ENCODE results near the gene UQCRC1.

The UQCRC1 gene

DNA sequence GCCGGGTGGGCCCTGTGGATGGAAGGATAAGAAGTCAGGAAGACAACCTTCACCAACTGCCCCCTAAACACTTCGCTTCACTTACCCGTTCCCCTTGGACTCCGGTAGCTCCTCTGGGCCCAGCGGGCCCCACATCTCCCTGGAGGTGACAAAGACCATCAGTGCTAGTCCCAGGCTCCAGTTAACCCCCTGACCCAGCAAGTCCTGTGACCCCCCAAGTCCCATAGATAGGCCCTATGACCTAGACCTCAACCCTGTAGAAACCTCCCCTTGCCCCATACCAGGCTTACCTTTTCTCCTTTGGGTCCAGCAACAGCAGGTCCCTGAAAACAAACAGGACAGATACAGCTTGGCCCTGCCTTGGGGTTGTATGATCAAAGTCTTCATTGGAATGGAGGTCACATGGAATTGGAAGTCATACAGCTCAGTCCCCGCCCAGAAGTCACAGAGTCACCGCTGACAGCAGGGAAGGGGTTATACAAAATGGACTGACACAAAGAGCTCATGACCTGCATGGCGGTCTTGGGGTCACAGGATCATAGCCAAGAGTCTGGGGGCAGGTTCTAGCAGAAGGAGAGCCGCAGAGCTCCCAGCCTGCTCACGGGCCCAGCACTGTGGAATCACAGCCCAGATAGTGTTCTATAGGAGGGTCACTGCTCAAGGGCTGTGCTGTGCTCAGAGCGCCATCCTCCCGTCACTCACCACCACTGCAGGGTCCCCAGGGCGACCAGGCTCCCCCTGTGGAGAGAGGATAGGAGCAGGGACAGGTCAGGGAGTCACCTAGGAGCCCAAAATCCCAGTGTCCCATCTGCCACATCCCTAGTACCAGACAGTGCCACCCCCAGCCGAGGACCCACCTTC, 27.6 kb downstream of the UQCRC1 start:
- Mint-ChIP-seq H3K4me1 (no peaks in the 10 kb centered on the region), H3K36me3 (ENCODE audit: low read depth) (no peaks in the 10 kb centered on the region), H3K27me3 (no peaks in the 10 kb centered on the region), H3K9me3 (no peaks in the 10 kb centered on the region), H3K27ac (no peak overlapping the region), H3K4me3 (no peak overlapping the region)
- DNase-seq (no peak), ATAC-seq (no peak)

GRCh38 chr3:48576647-48577046, 32.8 kb downstream of the UQCRC1 start:
- Mint-ChIP-seq H3K27ac (no peak overlapping the region), H3K9me3 (no peaks in the 10 kb centered on the region), H3K4me1 (no peaks in the 10 kb centered on the region), H3K36me3 (ENCODE audit: low read depth) (no peaks in the 10 kb centered on the region), H3K27me3 (no peaks in the 10 kb centered on the region), H3K4me3 (no peak overlapping the region)
- DNase-seq (no peak), ATAC-seq (no peak)

- Mint-ChIP-seq H3K27ac (no peak overlapping the region), H3K4me1 (no peaks in the 10 kb centered on the region), H3K4me3 (no peak overlapping the region), H3K9me3 (no peaks in the 10 kb centered on the region), H3K27me3 (no peaks in the 10 kb centered on the region), H3K36me3 (ENCODE audit: low read depth) (no peaks in the 10 kb centered on the region)
- no peak for DNase-seq
- ATAC-seq: no peak
Measured at GRCh38 chr3:48575366-48575765, 34.1 kb downstream of the UQCRC1 start.

DNA sequence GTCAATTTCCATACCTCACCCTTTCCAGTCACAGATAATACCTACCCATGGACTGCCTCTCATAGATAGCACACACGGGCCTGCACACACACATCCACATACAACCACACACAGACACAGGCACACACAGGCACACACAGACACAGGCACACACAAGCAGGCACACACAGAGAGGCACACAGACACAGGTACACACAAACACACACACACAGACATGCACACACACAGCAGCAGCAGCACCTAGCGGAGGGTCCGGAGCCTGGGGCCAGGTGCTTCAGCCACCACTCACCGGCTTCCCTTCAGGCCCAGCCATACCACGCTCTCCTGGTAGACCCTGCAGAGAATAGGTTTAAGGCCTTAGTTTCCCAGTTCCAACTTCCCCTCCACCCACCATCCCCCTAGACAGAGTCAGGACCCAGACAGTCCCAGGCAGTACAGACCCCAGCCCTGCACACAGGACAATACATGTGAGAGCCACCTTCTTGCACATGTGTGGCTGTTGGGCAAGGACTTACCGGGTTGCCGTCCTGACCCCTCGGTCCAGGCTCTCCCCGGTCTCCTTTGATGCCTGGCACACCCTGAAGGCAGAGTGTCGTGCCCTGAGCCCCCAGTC, 35.4 kb downstream of the UQCRC1 start:
- peak overlapping the region; percentile 1 for H3K27ac Mint-ChIP-seq
- no peak for ATAC-seq
- no peaks in the 10 kb centered on the region for H3K36me3 Mint-ChIP-seq (ENCODE audit: low read depth)
- no peak overlapping the region for H3K4me3 Mint-ChIP-seq
- H3K4me1 Mint-ChIP-seq: no peaks in the 10 kb centered on the region
- no peaks in the 10 kb centered on the region for H3K27me3 Mint-ChIP-seq
- H3K9me3 Mint-ChIP-seq: no peaks in the 10 kb centered on the region
- DNase-seq: no peak

- Mint-ChIP-seq H3K4me1 (no peaks in the 10 kb centered on the region), H3K4me3 (no peak overlapping the region), H3K27ac (no peak overlapping the region), H3K9me3 (no peaks in the 10 kb centered on the region), H3K27me3 (no peaks in the 10 kb centered on the region), H3K36me3 (ENCODE audit: low read depth) (no peaks in the 10 kb centered on the region)
- DNase-seq (no peak), ATAC-seq (no peak)
Measured at GRCh38 chr3:48572517-48572916, 36.9 kb downstream of the UQCRC1 start.

- no peak for DNase-seq
- H3K4me1 Mint-ChIP-seq: no peaks in the 10 kb centered on the region
- H3K4me3 Mint-ChIP-seq: no peak overlapping the region
- no peak for ATAC-seq
- H3K36me3 Mint-ChIP-seq (ENCODE audit: low read depth): no peaks in the 10 kb centered on the region
- H3K27me3 Mint-ChIP-seq: no peaks in the 10 kb centered on the region
- H3K9me3 Mint-ChIP-seq: no peaks in the 10 kb centered on the region
- H3K27ac Mint-ChIP-seq: no peak overlapping the region
Measured at GRCh38 chr3:48571938-48572337, 37.5 kb downstream of the UQCRC1 start.

DNA sequence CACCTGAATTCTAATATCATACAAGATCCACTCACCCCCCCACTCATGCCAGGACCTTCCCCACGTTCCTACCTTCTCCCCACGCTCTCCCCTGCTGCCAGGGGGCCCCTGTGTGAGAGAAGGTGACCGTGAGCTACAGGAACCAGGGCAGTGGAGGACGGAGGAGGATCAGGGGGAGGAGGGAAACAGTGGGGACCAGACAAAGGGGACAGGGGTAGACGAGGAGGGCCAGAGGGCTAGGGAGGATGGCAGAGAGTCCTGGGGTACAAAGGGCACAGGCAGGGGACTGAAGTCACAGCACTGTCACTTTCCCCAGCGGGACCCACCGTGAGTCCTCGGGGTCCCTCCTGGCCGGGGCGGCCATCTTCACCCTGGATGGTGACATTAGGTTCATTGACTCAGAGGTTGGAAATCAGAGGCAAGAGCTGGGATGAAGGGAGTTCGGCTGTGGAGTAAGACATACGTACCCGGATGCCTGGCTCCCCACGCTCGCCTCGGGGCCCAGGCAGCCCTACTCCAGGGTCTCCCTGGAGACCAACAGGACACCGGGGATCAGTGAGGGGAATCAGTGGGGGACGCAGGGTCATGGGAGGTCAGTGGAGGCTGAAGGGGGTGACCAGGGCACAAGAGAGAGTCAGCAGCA, 39.5 kb downstream of the UQCRC1 start:
- peaks cover 7% of the 10 kb centered on the region for H3K4me1 Mint-ChIP-seq
- no peaks in the 10 kb centered on the region for H3K27me3 Mint-ChIP-seq
- ATAC-seq (no peak), DNase-seq (no peak)
- no peaks in the 10 kb centered on the region for H3K36me3 Mint-ChIP-seq (ENCODE audit: low read depth)
- no peak overlapping the region for H3K27ac Mint-ChIP-seq
- H3K4me3 Mint-ChIP-seq: no peak overlapping the region
- H3K9me3 Mint-ChIP-seq: no peaks in the 10 kb centered on the region

DNA sequence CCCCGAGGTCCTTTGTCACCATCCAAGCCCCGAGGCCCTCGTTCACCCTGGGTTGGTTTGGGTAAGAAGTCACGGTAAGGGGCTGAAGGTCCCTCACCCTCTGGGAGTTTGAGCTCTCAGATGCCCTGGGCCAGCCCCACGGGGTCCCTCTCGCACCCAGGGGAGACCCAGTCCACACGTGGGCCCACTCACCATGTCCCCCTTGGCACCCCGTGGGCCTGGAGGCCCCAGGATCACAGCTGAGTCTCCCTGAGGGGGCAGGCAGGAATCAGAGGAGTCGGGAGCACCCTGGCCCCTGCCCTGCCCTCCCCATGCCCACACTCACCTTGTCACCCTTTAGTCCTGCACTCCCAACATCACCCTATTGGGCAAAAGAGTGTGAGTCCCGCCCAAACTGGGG, 40.0 kb downstream of the UQCRC1 start:
- no peaks in the 10 kb centered on the region for H3K36me3 Mint-ChIP-seq (ENCODE audit: low read depth)
- ATAC-seq: no peak
- no peak overlapping the region for H3K4me3 Mint-ChIP-seq
- DNase-seq: no peak
- H3K9me3 Mint-ChIP-seq: no peaks in the 10 kb centered on the region
- no peak overlapping the region for H3K27ac Mint-ChIP-seq
- H3K27me3 Mint-ChIP-seq: no peaks in the 10 kb centered on the region
- H3K4me1 Mint-ChIP-seq: peaks cover 7% of the 10 kb centered on the region

DNA sequence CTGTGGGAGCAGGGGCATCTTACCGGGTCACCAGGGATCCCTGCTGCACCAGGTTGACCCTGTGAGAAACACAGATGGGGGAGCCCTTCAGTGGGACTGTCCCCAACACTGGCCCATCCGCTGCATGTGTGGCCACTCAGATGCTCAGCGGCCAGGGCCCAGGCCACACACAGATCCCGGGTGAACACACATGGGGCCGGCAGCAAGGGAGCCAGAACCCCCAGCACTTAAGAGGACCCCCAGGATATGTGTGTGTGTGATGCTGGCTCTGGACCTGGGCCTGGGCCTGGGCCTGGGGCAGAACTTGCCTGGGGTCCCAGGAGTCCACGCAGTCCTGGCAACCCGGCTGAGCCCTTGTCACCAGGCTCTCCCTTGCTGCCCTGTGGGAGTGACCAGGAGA, 41.0 kb downstream of the UQCRC1 start:
- no peaks in the 10 kb centered on the region for H3K27me3 Mint-ChIP-seq
- no peak for ATAC-seq

GRCh38 chr3:48567500-48567899, 41.9 kb downstream of the UQCRC1 start:
- H3K27me3 Mint-ChIP-seq: no peaks in the 10 kb centered on the region
- no peak overlapping the region for H3K27ac Mint-ChIP-seq
- H3K4me1 Mint-ChIP-seq: peaks cover 20% of the 10 kb centered on the region
- DNase-seq: no peak
- ATAC-seq: no peak
- no peaks in the 10 kb centered on the region for H3K9me3 Mint-ChIP-seq
- no peak overlapping the region for H3K4me3 Mint-ChIP-seq
- no peaks in the 10 kb centered on the region for H3K36me3 Mint-ChIP-seq (ENCODE audit: low read depth)

More for the DNA sequence above, 41.0 kb downstream of the UQCRC1 start:
- Mint-ChIP-seq H3K27ac (no peak overlapping the region), H3K4me1 (peaks cover 14% of the 10 kb centered on the region), H3K4me3 (no peak overlapping the region), H3K36me3 (ENCODE audit: low read depth) (no peaks in the 10 kb centered on the region), H3K9me3 (no peaks in the 10 kb centered on the region)
- DNase-seq: no peak

- Mint-ChIP-seq H3K4me1 (peaks cover 20% of the 10 kb centered on the region), H3K36me3 (ENCODE audit: low read depth) (no peaks in the 10 kb centered on the region), H3K27ac (no peak overlapping the region), H3K9me3 (no peaks in the 10 kb centered on the region), H3K4me3 (no peak overlapping the region), H3K27me3 (no peaks in the 10 kb centered on the region)
- no peak for ATAC-seq
- no peak for DNase-seq
Measured at GRCh38 chr3:48567090-48567489, 42.4 kb downstream of the UQCRC1 start.

DNA sequence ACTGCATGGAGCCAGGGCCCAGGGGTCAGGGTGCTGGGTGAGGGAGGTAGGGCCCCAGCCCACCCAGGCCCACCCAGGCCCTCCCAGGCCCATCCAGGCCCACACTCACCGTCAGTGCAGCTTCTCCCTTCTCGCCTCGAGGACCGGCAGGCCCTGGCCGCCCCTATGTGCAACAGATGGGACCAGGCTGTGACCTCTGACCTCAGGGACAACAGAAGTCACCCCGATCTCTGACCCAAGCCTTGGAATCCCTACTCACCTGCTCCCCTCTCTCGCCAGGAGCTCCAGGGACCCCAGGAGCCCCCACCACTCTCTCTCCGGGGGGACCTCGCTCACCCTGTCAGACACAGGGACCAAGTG, 43.1 kb downstream of the UQCRC1 start:
- no peak overlapping the region for H3K4me3 Mint-ChIP-seq
- no peak overlapping the region for H3K27ac Mint-ChIP-seq

DNA sequence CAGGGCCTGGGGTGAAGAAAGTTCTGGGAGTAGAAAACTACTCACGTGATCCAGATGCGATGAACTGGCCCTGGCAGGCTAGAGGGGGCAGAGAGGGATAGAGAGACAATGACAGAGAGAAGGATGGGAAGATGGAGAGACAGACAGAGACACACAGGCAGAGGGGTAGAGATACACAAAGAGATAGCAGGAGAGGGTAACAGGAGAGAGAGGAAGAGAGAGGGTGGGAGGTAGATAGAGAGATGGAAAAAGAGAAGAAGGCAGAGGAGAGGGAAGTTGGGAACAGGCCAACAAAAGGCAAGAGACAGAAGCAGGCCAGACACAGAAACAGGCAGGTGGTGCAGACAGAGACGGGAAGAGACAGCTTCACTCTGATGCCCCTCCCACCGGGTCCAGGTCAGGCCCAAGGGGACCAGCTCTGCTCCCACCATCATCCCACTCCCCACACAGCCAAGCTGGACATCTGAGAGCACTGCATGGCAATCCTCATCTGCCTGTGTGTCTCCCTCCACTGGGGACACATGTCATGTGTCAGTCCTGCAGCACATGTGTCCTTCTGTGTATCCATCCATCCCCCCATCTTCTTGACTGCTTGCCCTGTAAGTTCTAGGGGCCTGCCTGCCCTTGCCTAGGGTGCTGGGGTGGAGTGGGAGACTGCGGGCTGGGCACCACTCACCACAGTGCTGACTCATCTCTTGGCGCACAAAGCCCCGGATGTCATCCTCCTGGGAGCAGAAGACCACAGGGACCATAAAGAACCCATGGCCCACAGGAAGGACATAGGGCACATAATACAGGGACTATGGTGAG, 43.6 kb downstream of the UQCRC1 start:
- no peaks in the 10 kb centered on the region for H3K9me3 Mint-ChIP-seq
- no peak overlapping the region for H3K4me3 Mint-ChIP-seq
- peak overlapping the region; percentile 32 for H3K27ac Mint-ChIP-seq
- H3K4me1 Mint-ChIP-seq: peaks cover 24% of the 10 kb centered on the region
- peak; percentile 35 for DNase-seq
- peak; percentile 44 for ATAC-seq
- H3K36me3 Mint-ChIP-seq (ENCODE audit: low read depth): no peaks in the 10 kb centered on the region
- H3K27me3 Mint-ChIP-seq: no peaks in the 10 kb centered on the region

More for the DNA sequence above, 43.1 kb downstream of the UQCRC1 start:
- Mint-ChIP-seq H3K4me1 (peaks cover 20% of the 10 kb centered on the region), H3K9me3 (no peaks in the 10 kb centered on the region), H3K27me3 (no peaks in the 10 kb centered on the region), H3K36me3 (ENCODE audit: low read depth) (no peaks in the 10 kb centered on the region)
- no peak for ATAC-seq
- no peak for DNase-seq

GRCh38 chr3:48565186-48565585, 44.3 kb downstream of the UQCRC1 start:
- DNase-seq: no peak
- Mint-ChIP-seq H3K27me3 (no peaks in the 10 kb centered on the region), H3K4me3 (no peak overlapping the region), H3K9me3 (no peaks in the 10 kb centered on the region), H3K27ac (peak overlapping the region; percentile 32), H3K4me1 (peaks cover 24% of the 10 kb centered on the region), H3K36me3 (ENCODE audit: low read depth) (no peaks in the 10 kb centered on the region)
- no peak for ATAC-seq
